Ascending aorta (tissue), 2 donors: ENCODE results near the gene CACNB1. TPM values are rescaled to one million over a fixed set of nuclear protein-coding genes. Genes with fewer than 3 reads are reported as not detected.

Experiments used
- DNase-seq, 2 donors: peaks; one replicate each; pipeline ENCODE4 v3.0.0-alpha.2; 2019; ENCODE audit warnings: low spot score in 2 of 2
- H3K27ac ChIP-seq, 2 donors: fragments of 200-600 bp; sonication (generic); one replicate each; pipeline ENCODE4 v1.5.1; 2016 to 2017; ENCODE audit warnings: mild to moderate bottlenecking in 1 of 2
- H3K27me3 ChIP-seq: fragments of 200-600 bp; sonication (generic); one replicate; pipeline ENCODE4 v1.5.1; 2017
- H3K36me3 ChIP-seq, 2 donors: fragments of 200-600 bp; sonication (generic); one replicate each; pipeline ENCODE4 v1.5.1; 2016
- H3K4me1 ChIP-seq, 2 donors: fragments of 200-600 bp; sonication (generic); one replicate each; pipeline ENCODE4 v1.5.1; 2016 to 2017; ENCODE audit warnings: mild to moderate bottlenecking in 1 of 2
- H3K4me3 ChIP-seq, 2 donors: fragments of 200-600 bp; sonication (generic); one replicate each; pipeline ENCODE4 v1.5.1; 2016 to 2017; ENCODE audit warnings: mild to moderate bottlenecking in 1 of 2
- H3K9me3 ChIP-seq, 2 donors: fragments of 200-600 bp; sonication (generic); one replicate each; pipeline ENCODE4 v1.5.1; 2016
- CTCF ChIP-seq, 3 experiments: fragments of 200-600 bp in 2 of 3; fragments of 450-650 bp in 1 of 3; sonication (generic) in 2 of 3; IDR thresholded peaks; one replicate each; pipeline ENCODE4 v1.5.1; 2016 to 2019; ENCODE audit warnings: antibody characterized with exemption in 3 of 3, mild to moderate bottlenecking in 1 of 3, moderate library complexity in 1 of 3
- intact Hi-C: fragments of 100-400 bp; cut with DNase I; formaldehyde crosslinking; loops from one replicate; pipeline ENCODE4 v1.15.1; 2023
- total RNA-seq: library from RNA; depleted of rRNA; stranded (reverse); fragments of >200 nt; gene quantifications from one replicate; pipeline ENCODE4 v1.1.0, GENCODE V29; 2016

Gene CACNB1
- total RNA-seq, 1 donor from 2014 or later: 9.6 TPM

- TF ChIP-seq CTCF (IDR thresholded peaks at IDR 0.05): no peak
- Histone ChIP-seq H3K27ac (no peak overlapping the region), H3K27me3 (no peaks in the 10 kb centered on the region), H3K4me1 (no peaks in the 10 kb centered on the region), H3K4me3 (no peak overlapping the region), H3K9me3 (no peaks in the 10 kb centered on the region), H3K36me3 (peaks cover 70 to 86% of the 10 kb centered on the region in 2 donors)
- DNase-seq: no peak
- intact Hi-C loops: no loop called here
These were observed 13.7 kb downstream of the CACNB1 start for GRCh38 chr17:39183720-39184119.

GRCh38 chr17:39183045-39183444, 14.4 kb downstream of the CACNB1 start:
- Histone ChIP-seq H3K4me3 (no peak overlapping the region), H3K4me1 (no peaks in the 10 kb centered on the region), H3K36me3 (peaks cover 65 to 80% of the 10 kb centered on the region in 2 donors), H3K27ac (no peak overlapping the region), H3K27me3 (no peaks in the 10 kb centered on the region), H3K9me3 (no peaks in the 10 kb centered on the region)
- no peak for DNase-seq
- intact Hi-C loops: no loop called here
- TF ChIP-seq CTCF (IDR thresholded peaks at IDR 0.05): no peak

GRCh38 chr17:39181303-39181702, 16.2 kb downstream of the CACNB1 start:
- Histone ChIP-seq H3K36me3 (peaks cover 64 to 78% of the 10 kb centered on the region in 2 donors), H3K4me3 (no peak overlapping the region), H3K27me3 (no peaks in the 10 kb centered on the region), H3K9me3 (no peaks in the 10 kb centered on the region), H3K4me1 (no peaks in the 10 kb centered on the region), H3K27ac (no peak overlapping the region)
- DNase-seq: no peak
- intact Hi-C loops: no loop called here
- TF ChIP-seq CTCF (IDR thresholded peaks at IDR 0.05): no peak

- Histone ChIP-seq H3K36me3 (peaks cover 49 to 63% of the 10 kb centered on the region in 2 donors), H3K4me3 (no peak overlapping the region), H3K27ac (peak overlapping the region in 1 of 2 donors; percentile 9), H3K4me1 (peaks cover 0 to 5% of the 10 kb centered on the region in 2 donors), H3K9me3 (no peaks in the 10 kb centered on the region), H3K27me3 (no peaks in the 10 kb centered on the region)
- no peak for DNase-seq
- intact Hi-C loops: no loop called here
- no peak for TF ChIP-seq CTCF (IDR thresholded peaks at IDR 0.05)
These were observed 18.9 kb downstream of the CACNB1 start for GRCh38 chr17:39178536-39178935.

GRCh38 chr17:39177256-39177655, 20.2 kb downstream of the CACNB1 start:
- TF ChIP-seq CTCF (IDR thresholded peaks at IDR 0.05): no peak
- no peak for DNase-seq
- Histone ChIP-seq H3K27ac (no peak overlapping the region), H3K4me1 (peaks cover 0 to 5% of the 10 kb centered on the region in 2 donors), H3K4me3 (no peak overlapping the region), H3K9me3 (no peaks in the 10 kb centered on the region), H3K27me3 (no peaks in the 10 kb centered on the region), H3K36me3 (peaks cover 42 to 51% of the 10 kb centered on the region in 2 donors)
- intact Hi-C loops: no loop called here

DNA sequence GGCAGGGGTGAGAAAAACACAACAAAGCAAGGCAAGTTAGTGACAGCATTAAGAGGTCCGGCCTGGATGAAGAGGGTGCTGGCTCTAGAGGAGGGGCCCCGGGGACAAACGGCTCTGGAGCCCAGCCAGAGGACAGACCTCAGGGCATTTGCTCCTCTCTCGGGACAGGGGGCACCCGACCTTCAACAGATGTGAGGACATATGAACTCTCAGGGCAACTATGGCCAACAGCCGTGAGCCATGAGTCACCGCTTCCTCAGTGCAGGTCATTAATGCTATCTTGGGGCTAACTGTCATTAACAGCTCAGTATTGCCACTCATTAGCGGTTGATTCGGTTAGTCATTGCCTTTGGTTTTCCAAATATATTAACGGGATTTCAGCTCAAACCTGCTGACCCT, 21.8 kb downstream of the CACNB1 start:
- Histone ChIP-seq H3K4me3 (no peak overlapping the region), H3K36me3 (peaks cover 30 to 43% of the 10 kb centered on the region in 2 donors)
- intact Hi-C loops: no loop called here

More for the DNA sequence above, 21.8 kb downstream of the CACNB1 start:
- no peaks in the 10 kb centered on the region for H3K27me3 ChIP-seq
- H3K27ac ChIP-seq: no peak overlapping the region
- DNase-seq: no peak
- H3K4me1 ChIP-seq: peaks cover 0 to 5% of the 10 kb centered on the region in 2 donors
- TF ChIP-seq CTCF (IDR thresholded peaks at IDR 0.05): no peak
- no peaks in the 10 kb centered on the region for H3K9me3 ChIP-seq
